HepG2 (cell line): ENCODE data around the gene GPN1. TPM values are rescaled to one million over a fixed set of nuclear protein-coding genes. Genes with fewer than 3 reads are reported as not detected.

Source experiments
- ARNT ChIP-seq: fragments of 450-650 bp; IDR thresholded peaks from 2 replicates; pipeline ENCODE4 v1.6.1; 2017
- BORCS8-MEF2B ChIP-seq: sonication (generic); formaldehyde crosslinking; IDR thresholded peaks from 2 replicates; pipeline ENCODE4 v1.8.0; 2022; ENCODE audit warnings: mild to moderate bottlenecking, missing genetic modification reagents
- CENPX ChIP-seq: sonication (generic); formaldehyde crosslinking; IDR thresholded peaks from 2 replicates; pipeline ENCODE4 v1.9.0; 2021; ENCODE audit warnings: mild to moderate bottlenecking, missing genetic modification reagents, moderate library complexity
- DMAP1 ChIP-seq: IDR thresholded peaks from 2 replicates; pipeline ENCODE4 v1.6.1; 2016
- FOXO1 ChIP-seq: sonication (generic); formaldehyde crosslinking; IDR thresholded peaks from 2 replicates; pipeline ENCODE4 v1.4.0; 2020; ENCODE audit warnings: missing genetic modification reagents
- ISX ChIP-seq: sonication (generic); formaldehyde crosslinking; conservative IDR thresholded peaks from 2 replicates; pipeline ENCODE4 v1.5.0; 2020; ENCODE audit warnings: missing genetic modification reagents
- KAT8 ChIP-seq: IDR thresholded peaks from 2 replicates; pipeline ENCODE4 v1.6.1; 2016; ENCODE audit warnings: missing genetic modification reagents, missing compliant biosample characterization
- NR2C2 ChIP-seq: sonication (generic); formaldehyde crosslinking; IDR thresholded peaks from 2 replicates; pipeline ENCODE4 v1.4.0; 2020; ENCODE audit warnings: missing genetic modification reagents, mild to moderate bottlenecking, moderate library complexity, borderline replicate concordance
- PPARG ChIP-seq: conservative IDR thresholded peaks from 2 replicates; pipeline ENCODE4 v1.6.1; 2016; ENCODE audit warnings: missing biosample characterization, missing genetic modification reagents
- RARA ChIP-seq: IDR thresholded peaks from 2 replicates; pipeline ENCODE4 v1.6.1; 2016; ENCODE audit warnings: missing genetic modification reagents, missing compliant biosample characterization
- REL ChIP-seq: sonication (generic); formaldehyde crosslinking; conservative IDR thresholded peaks from 2 replicates; pipeline ENCODE4 v1.8.0; 2022; ENCODE audit warnings: mild to moderate bottlenecking, missing genetic modification reagents, moderate library complexity
- SATB2 ChIP-seq: sonication (generic); formaldehyde crosslinking; IDR thresholded peaks from 2 replicates; pipeline ENCODE4 v1.5.0; 2020; ENCODE audit warnings: missing genetic modification reagents
- SMYD3 ChIP-seq: sonication (generic); formaldehyde crosslinking; IDR thresholded peaks from 2 replicates; pipeline ENCODE4 v1.8.1; 2023; ENCODE audit warnings: mild to moderate bottlenecking, missing genetic modification reagents
- SOX5 ChIP-seq: IDR thresholded peaks from 2 replicates; pipeline ENCODE4 v1.6.1; 2016; ENCODE audit warnings: borderline replicate concordance
- YEATS4 ChIP-seq: sonication (generic); formaldehyde crosslinking; IDR thresholded peaks from 2 replicates; pipeline ENCODE4 v1.4.0; 2020; ENCODE audit warnings: missing genetic modification reagents, borderline replicate concordance
- ZNF225 ChIP-seq: sonication (generic); formaldehyde crosslinking; IDR thresholded peaks from 2 replicates; pipeline ENCODE4 v1.4.0; 2020; ENCODE audit warnings: mild to moderate bottlenecking, missing genetic modification reagents
- ZNF432 ChIP-seq: sonication (generic); formaldehyde crosslinking; IDR thresholded peaks from 2 replicates; pipeline ENCODE4 v1.5.0; 2020; ENCODE audit warnings: missing genetic modification reagents, mild to moderate bottlenecking, borderline replicate concordance
- ZNF496 ChIP-seq: sonication (generic); formaldehyde crosslinking; IDR thresholded peaks from 2 replicates; pipeline ENCODE4 v1.8.1; 2023; ENCODE audit warnings: mild to moderate bottlenecking, moderate library complexity, missing genetic modification reagents; ENCODE audit not compliant: insufficient replicate concordance
- ZNF678 ChIP-seq: sonication (generic); formaldehyde crosslinking; IDR thresholded peaks from 2 replicates; pipeline ENCODE4 v1.4.0; 2020; ENCODE audit warnings: mild to moderate bottlenecking, missing genetic modification reagents
- polyA plus RNA-seq, 8 experiments: library from polyadenylated mRNA; depleted of rRNA in 3 of 8; stranded (reverse) in 7 of 8; unstranded in 1 of 8; fragments of >200 nt; fragmentation: Illumina TruSeq in 4 of 8; extraction: Trizol in 4 of 8; gene quantifications; 2 replicates each; pipeline versions ENCODE4 v1.2.1 to v1.2.3, GENCODE V29; 2011 to 2016; ENCODE audit warnings: low read depth in 4 of 8, missing spikeins in 1 of 8, mixed read lengths in 1 of 8; ENCODE audit not compliant: insufficient read depth in 1 of 8
- total RNA-seq, 5 experiments: library from RNA; depleted of rRNA; stranded (reverse); fragments of >200 nt; fragmentation: Illumina TruSeq; extraction: Trizol; gene quantifications; 2 replicates each; pipeline ENCODE4 v1.2.3, GENCODE V29; 2016; ENCODE audit warnings: low read depth in 1 of 5
- TF ChIP-seq, protein P1 (sequence below): IDR thresholded peaks from 2 replicates; pipeline ENCODE4 v1.6.1; 2016; ENCODE audit warnings: missing compliant biosample characterization, missing genetic modification reagents, borderline replicate concordance
- TF ChIP-seq, protein P2 (sequence below): sonication (generic); formaldehyde crosslinking; IDR thresholded peaks from 2 replicates; pipeline ENCODE4 v1.4.0; 2020; ENCODE audit warnings: missing genetic modification reagents; ENCODE audit errors: not compliant biosample characterization
- TF ChIP-seq, protein P3 (sequence below): IDR thresholded peaks from 2 replicates; pipeline ENCODE4 v1.6.1; 2016; ENCODE audit warnings: low read depth, borderline replicate concordance
- TF ChIP-seq, protein P4 (sequence below): sonication (generic); formaldehyde crosslinking; IDR thresholded peaks from 2 replicates; pipeline ENCODE4 v1.9.0; 2021; ENCODE audit warnings: missing genetic modification reagents, mild to moderate bottlenecking, borderline replicate concordance
- TF ChIP-seq, protein P5 (sequence below): sonication (generic); formaldehyde crosslinking; IDR thresholded peaks from 2 replicates; pipeline ENCODE4 v1.8.0; 2022; ENCODE audit warnings: mild to moderate bottlenecking, missing genetic modification reagents, moderate library complexity

GPN1 gene
- total and polyA plus RNA-seq, 2 of the 13 experiments (the other 11 are each of a cell fraction or from before 2014, with no cell fraction given) = 54.5 to 62.7 TPM

DNA sequence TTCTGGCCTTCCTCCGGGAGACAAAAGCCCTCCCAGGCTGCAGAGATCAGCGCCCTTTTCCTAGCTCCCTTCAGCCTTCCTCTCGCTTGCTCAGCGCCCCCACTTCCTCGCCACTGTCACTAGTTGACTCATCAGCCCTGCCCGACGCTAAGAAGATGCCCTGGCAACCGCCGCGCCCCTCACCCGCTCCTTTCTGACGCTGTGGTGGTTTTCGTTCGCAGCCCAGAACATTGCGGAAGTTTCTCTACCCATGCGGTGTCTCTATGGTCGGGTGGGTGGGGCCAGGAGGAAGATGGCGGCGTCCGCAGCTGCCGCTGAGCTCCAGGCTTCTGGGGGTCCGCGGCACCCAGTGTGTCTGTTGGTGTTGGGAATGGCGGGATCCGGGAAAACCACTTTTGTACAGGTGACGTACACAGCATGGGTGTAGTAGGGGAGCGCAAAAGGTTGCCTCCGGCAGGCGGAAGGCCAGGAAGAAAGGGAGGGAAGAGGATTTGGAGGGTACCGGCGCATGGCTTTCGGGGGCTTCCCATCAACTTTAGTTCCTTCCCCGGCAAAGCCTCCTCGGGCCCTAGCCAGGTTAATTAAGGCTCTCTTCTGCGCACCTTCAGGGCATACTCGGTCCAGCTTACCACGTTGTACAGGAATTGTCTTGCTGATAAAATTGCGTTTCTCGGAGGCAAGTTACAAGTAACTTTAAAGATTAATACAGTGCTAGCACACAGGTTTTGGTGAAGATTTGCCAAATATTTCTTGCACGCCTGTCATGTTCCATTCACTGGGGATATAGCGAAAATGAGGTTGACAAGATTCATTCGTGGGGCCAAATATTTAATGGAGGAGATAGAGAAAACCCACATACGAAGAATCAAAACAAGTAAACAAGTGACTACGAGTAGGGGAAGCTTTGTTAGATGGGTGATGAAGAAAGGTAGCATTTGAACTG is at the start of gene GPN1, which contains the start of gene CCDC121 (continued):
- TF ChIP-seq, protein P1, sequence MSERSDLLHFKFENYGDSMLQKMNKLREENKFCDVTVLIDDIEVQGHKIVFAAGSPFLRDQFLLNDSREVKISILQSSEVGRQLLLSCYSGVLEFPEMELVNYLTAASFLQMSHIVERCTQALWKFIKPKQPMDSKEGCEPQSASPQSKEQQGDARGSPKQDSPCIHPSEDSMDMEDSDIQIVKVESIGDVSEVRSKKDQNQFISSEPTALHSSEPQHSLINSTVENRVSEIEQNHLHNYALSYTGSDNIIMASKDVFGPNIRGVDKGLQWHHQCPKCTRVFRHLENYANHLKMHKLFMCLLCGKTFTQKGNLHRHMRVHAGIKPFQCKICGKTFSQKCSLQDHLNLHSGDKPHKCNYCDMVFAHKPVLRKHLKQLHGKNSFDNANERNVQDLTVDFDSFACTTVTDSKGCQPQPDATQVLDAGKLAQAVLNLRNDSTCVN = peak; percentile 45; the same call in 1 of the 2 replicates
- TF ChIP-seq PPARG (CRISPR knock-in tag) (peak; percentile 55), SMYD3 (CRISPR knock-in tag) (no peak), ZNF432 (CRISPR knock-in tag) (no peak), SOX5 (peak; percentile 67; the same call in 1 of the 2 replicates), ARNT (no peak), KAT8 (peak; percentile 95), BORCS8-MEF2B (peak; percentile 91; the same call in 1 of the 2 replicates), ZNF678 (CRISPR knock-in tag) (no peak), YEATS4 (CRISPR knock-in tag) (peak; percentile 93), DMAP1 (CRISPR knock-in tag) (peak; percentile 96), ZNF225 (CRISPR knock-in tag) (peak; percentile 96), CENPX (CRISPR knock-in tag) (no peak), SATB2 (CRISPR knock-in tag) (no peak), ISX (CRISPR knock-in tag) (no peak), RARA (CRISPR knock-in tag) (peak; percentile 54), REL (peak; percentile 81; the same call in 1 of the 2 replicates), NR2C2 (peak; percentile 66; the same call in 1 of the 2 replicates), FOXO1 (CRISPR knock-in tag) (no peak), ZNF496 (CRISPR knock-in tag) (no peak)
- TF ChIP-seq, protein P2, sequence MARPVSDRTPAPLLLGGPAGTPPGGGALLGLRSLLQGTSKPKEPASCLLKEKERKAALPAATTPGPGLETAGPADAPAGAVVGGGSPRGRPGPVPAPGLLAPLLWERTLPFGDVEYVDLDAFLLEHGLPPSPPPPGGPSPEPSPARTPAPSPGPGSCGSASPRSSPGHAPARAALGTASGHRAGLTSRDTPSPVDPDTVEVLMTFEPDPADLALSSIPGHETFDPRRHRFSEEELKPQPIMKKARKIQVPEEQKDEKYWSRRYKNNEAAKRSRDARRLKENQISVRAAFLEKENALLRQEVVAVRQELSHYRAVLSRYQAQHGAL (CRISPR knock-in tag) = no peak
- TF ChIP-seq, protein P3, sequence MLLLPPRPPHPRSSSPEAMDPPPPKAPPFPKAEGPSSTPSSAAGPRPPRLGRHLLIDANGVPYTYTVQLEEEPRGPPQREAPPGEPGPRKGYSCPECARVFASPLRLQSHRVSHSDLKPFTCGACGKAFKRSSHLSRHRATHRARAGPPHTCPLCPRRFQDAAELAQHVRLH = peak; percentile 93
- TF ChIP-seq, protein P4, sequence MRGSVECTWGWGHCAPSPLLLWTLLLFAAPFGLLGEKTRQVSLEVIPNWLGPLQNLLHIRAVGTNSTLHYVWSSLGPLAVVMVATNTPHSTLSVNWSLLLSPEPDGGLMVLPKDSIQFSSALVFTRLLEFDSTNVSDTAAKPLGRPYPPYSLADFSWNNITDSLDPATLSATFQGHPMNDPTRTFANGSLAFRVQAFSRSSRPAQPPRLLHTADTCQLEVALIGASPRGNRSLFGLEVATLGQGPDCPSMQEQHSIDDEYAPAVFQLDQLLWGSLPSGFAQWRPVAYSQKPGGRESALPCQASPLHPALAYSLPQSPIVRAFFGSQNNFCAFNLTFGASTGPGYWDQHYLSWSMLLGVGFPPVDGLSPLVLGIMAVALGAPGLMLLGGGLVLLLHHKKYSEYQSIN (CRISPR knock-in tag) = no peak
- TF ChIP-seq, protein P5, sequence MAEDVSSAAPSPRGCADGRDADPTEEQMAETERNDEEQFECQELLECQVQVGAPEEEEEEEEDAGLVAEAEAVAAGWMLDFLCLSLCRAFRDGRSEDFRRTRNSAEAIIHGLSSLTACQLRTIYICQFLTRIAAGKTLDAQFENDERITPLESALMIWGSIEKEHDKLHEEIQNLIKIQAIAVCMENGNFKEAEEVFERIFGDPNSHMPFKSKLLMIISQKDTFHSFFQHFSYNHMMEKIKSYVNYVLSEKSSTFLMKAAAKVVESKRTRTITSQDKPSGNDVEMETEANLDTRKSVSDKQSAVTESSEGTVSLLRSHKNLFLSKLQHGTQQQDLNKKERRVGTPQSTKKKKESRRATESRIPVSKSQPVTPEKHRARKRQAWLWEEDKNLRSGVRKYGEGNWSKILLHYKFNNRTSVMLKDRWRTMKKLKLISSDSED = no peak
